HepG2 (cell line): ENCODE measurements around the gene LYRM7. TPM values are rescaled to one million over a fixed set of nuclear protein-coding genes. Genes with fewer than 3 reads are reported as not detected.
A peak's percentile ranks its signal among the peaks of the same experiment; 100 is the strongest.

Experiments used
- ARHGAP35 ChIP-seq: sonication (generic); formaldehyde crosslinking; IDR thresholded peaks from 2 replicates; pipeline ENCODE4 v1.9.0; 2022; ENCODE audit warnings: mild to moderate bottlenecking, inconsistent platforms, moderate library complexity, missing genetic modification reagents, borderline replicate concordance
- CREB1 ChIP-seq, 2 experiments: fragments of 450-650 bp in 1 of 2; IDR thresholded peaks; 2 replicates each; pipeline ENCODE4 v1.6.1; 2016 to 2017; ENCODE audit warnings: control low read depth in 1 of 2, mild to moderate bottlenecking in 1 of 2, missing compliant biosample characterization in 1 of 2, missing genetic modification characterization in 1 of 2
- DMAP1 ChIP-seq: IDR thresholded peaks from 2 replicates; pipeline ENCODE4 v1.6.1; 2016
- DR1 ChIP-seq: sonication (generic); formaldehyde crosslinking; IDR thresholded peaks from 2 replicates; pipeline ENCODE4 v1.8.0; 2021; ENCODE audit warnings: mild to moderate bottlenecking, missing genetic modification reagents, inconsistent platforms
- GABPB1 ChIP-seq: IDR thresholded peaks from 2 replicates; pipeline ENCODE4 v1.6.1; 2016; ENCODE audit warnings: mild to moderate bottlenecking, missing genetic modification reagents, moderate library complexity, missing compliant biosample characterization
- HMG20A ChIP-seq: IDR thresholded peaks from 2 replicates; pipeline ENCODE4 v1.6.1; 2016; ENCODE audit warnings: borderline replicate concordance
- HNF4A ChIP-seq: sonication (generic); formaldehyde crosslinking; IDR thresholded peaks from 2 replicates; pipeline ENCODE4 v1.4.0; 2020; ENCODE audit warnings: missing genetic modification reagents
- KLF15 ChIP-seq: sonication (generic); formaldehyde crosslinking; IDR thresholded peaks from 2 replicates; pipeline ENCODE4 v1.8.1; 2023; ENCODE audit warnings: borderline replicate concordance, mild to moderate bottlenecking, inconsistent platforms, missing genetic modification reagents, mixed read lengths
- MTERF4 ChIP-seq: sonication (generic); formaldehyde crosslinking; IDR thresholded peaks from 2 replicates; pipeline ENCODE4 v1.8.0; 2023; ENCODE audit warnings: mild to moderate bottlenecking, missing genetic modification reagents
- NCOR1 ChIP-seq: fragments of 200-600 bp; sonication (generic); IDR thresholded peaks from 2 replicates; pipeline ENCODE4 v1.7.0; 2017; ENCODE audit warnings: antibody characterized with exemption, low read length, borderline replicate concordance
- PHF21A ChIP-seq: sonication (generic); formaldehyde crosslinking; IDR thresholded peaks from 2 replicates; pipeline ENCODE4 v1.5.0; 2020; ENCODE audit warnings: mild to moderate bottlenecking, missing genetic modification reagents
- PPARG ChIP-seq: conservative IDR thresholded peaks from 2 replicates; pipeline ENCODE4 v1.6.1; 2016; ENCODE audit warnings: missing biosample characterization, missing genetic modification reagents
- TAF1 ChIP-seq: sonication (generic); formaldehyde crosslinking; IDR thresholded peaks from 2 replicates; pipeline ENCODE4 v1.4.0; 2020; ENCODE audit warnings: missing genetic modification reagents
- TCF7L2 ChIP-seq: IDR thresholded peaks from 2 replicates; pipeline ENCODE4 v1.6.1; 2011; ENCODE audit warnings: mild to moderate bottlenecking, low read depth, low read length, moderate library complexity
- YEATS2 ChIP-seq: sonication (generic); formaldehyde crosslinking; IDR thresholded peaks from 2 replicates; pipeline ENCODE4 v1.4.0; 2020; ENCODE audit warnings: missing genetic modification reagents, borderline replicate concordance
- ZBTB26 ChIP-seq: IDR thresholded peaks from 2 replicates; pipeline ENCODE4 v1.6.1; 2016; ENCODE audit warnings: missing compliant biosample characterization, missing genetic modification reagents, borderline replicate concordance
- ZBTB43 ChIP-seq: sonication (generic); formaldehyde crosslinking; conservative IDR thresholded peaks from 2 replicates; pipeline ENCODE4 v1.4.0; 2020; ENCODE audit warnings: missing genetic modification reagents
- ZFX ChIP-seq: sonication (generic); formaldehyde crosslinking; IDR thresholded peaks from 2 replicates; pipeline ENCODE4 v1.4.0; 2020; ENCODE audit warnings: mild to moderate bottlenecking, low read depth, missing genetic modification reagents, moderate library complexity
- ZNF512 ChIP-seq: sonication (generic); formaldehyde crosslinking; IDR thresholded peaks from 2 replicates; pipeline ENCODE4 v1.4.0; 2020; ENCODE audit warnings: mild to moderate bottlenecking, missing genetic modification reagents
- ZNF639 ChIP-seq: conservative IDR thresholded peaks from 2 replicates; pipeline ENCODE4 v1.6.1; 2018; ENCODE audit warnings: missing genetic modification reagents
- ZNF800 ChIP-seq: sonication (generic); formaldehyde crosslinking; IDR thresholded peaks from 2 replicates; pipeline ENCODE4 v1.4.0; 2020; ENCODE audit warnings: missing genetic modification reagents
- polyA plus RNA-seq, 8 experiments: library from polyadenylated mRNA; depleted of rRNA in 3 of 8; stranded (reverse) in 7 of 8; unstranded in 1 of 8; fragments of >200 nt; fragmentation: Illumina TruSeq in 4 of 8; extraction: Trizol in 4 of 8; gene quantifications; 2 replicates each; pipeline versions ENCODE4 v1.2.1 to v1.2.3, GENCODE V29; 2011 to 2016; ENCODE audit warnings: low read depth in 4 of 8, missing spikeins in 1 of 8, mixed read lengths in 1 of 8; ENCODE audit not compliant: insufficient read depth in 1 of 8
- total RNA-seq, 5 experiments: library from RNA; depleted of rRNA; stranded (reverse); fragments of >200 nt; fragmentation: Illumina TruSeq; extraction: Trizol; gene quantifications; 2 replicates each; pipeline ENCODE4 v1.2.3, GENCODE V29; 2016; ENCODE audit warnings: low read depth in 1 of 5

The LYRM7 gene
- total and polyA plus RNA-seq, 2 of the 13 experiments (the other 11 are each of a cell fraction or from before 2014, with no cell fraction given) = 3.0 to 5.5 TPM

- TF ChIP-seq NCOR1 (no peak), KLF15 (CRISPR knock-in tag) (peak; percentile 72; the same call in 1 of the 2 replicates), PHF21A (CRISPR knock-in tag) (peak; percentile 70), ZBTB26 (CRISPR knock-in tag) (no peak), CREB1 (IDR thresholded peaks at IDR 0.05) (peak; percentile 88), CREB1 (CRISPR knock-in tag; IDR thresholded peaks at IDR 0.05) (peak; percentile 95), ZNF639 (CRISPR knock-in tag) (no peak), DMAP1 (CRISPR knock-in tag) (peak; percentile 13; the same call in 1 of the 2 replicates), GABPB1 (CRISPR knock-in tag) (peak; percentile 95), PPARG (peak; percentile 22; the same call in 1 of the 2 replicates), YEATS2 (CRISPR knock-in tag) (peak; percentile 94), ZNF512 (no peak), TCF7L2 (no peak), HNF4A (CRISPR knock-in tag) (peak; percentile 34; the same call in 1 of the 2 replicates), ZFX (CRISPR knock-in tag) (peak; percentile 40; the same call in 1 of the 2 replicates), MTERF4 (peak; percentile 61; the same call in 1 of the 2 replicates), ZBTB43 (CRISPR knock-in tag) (no peak), HMG20A (CRISPR knock-in tag) (no peak), ZNF800 (CRISPR knock-in tag) (0 out of 2 replicates have a peak, but pooled peaks have one; percentile 25), DR1 (CRISPR knock-in tag) (peak; percentile 65), ARHGAP35 (CRISPR knock-in tag) (no peak), TAF1 (peak; percentile 78)
These were observed at the start of gene LYRM7 (continued) for GRCh38 chr5:131170540-131171275.
